ENCODE results near the gene FLCN.

The FLCN gene

GRCh38 chr17:17167986-17168385 is 69.0 kb downstream of the FLCN start:
- Histone ChIP-seq H2BK12ac (ENCODE audit: low read length in 2 of 2) (no peak overlapping the region), H2BK120ac (ENCODE audit: low read depth, low read length) (no peak overlapping the region), H3K9me3 (ENCODE audit: control insufficient read depth, low read length) (no peaks in the 10 kb centered on the region), H3K4ac (ENCODE audit: low read depth in 1 of 2, low read length in 2 of 2) (no peak overlapping the region), H3K27me3 (ENCODE audit: control insufficient read depth in 1 of 2, insufficient read depth in 1 of 2, low read length in 2 of 2) (no peaks in the 10 kb centered on the region), H2BK5ac (ENCODE audit: low read depth, low read length, poor library complexity, severe bottlenecking) (no peak overlapping the region), H3K4me2 (ENCODE audit: low read length, poor library complexity, severe bottlenecking) (no peak overlapping the region), H2AK5ac (ENCODE audit: low read length, severe bottlenecking) (no peak overlapping the region), H3K4me1 (ENCODE audit: control insufficient read depth, insufficient read depth, low read depth, low read length) (peaks cover 3% of the 10 kb centered on the region), H3K23ac (ENCODE audit: low read length in 2 of 2) (no peak overlapping the region), H4K8ac (ENCODE audit: low read length) (no peak overlapping the region), H4K91ac (ENCODE audit: low read length) (peak overlapping the region; percentile 25), H3K27ac (ENCODE audit: low read length, poor library complexity, severe bottlenecking) (no peak overlapping the region), H2BK15ac (ENCODE audit: low read depth, poor library complexity, severe bottlenecking) (no peak overlapping the region), H3K9ac (ENCODE audit: low read length) (no peak overlapping the region), H3K18ac (ENCODE audit: low read depth in 1 of 2, low read length in 2 of 2) (no peak overlapping the region), H3K4me3 (ENCODE audit: insufficient read depth in 1 of 2, low read depth in 1 of 2, low read length in 2 of 2) (no peak overlapping the region), H3K79me1 (replicated peaks; ENCODE audit: low read length, poor library complexity, severe bottlenecking) (peaks cover 45% of the 10 kb centered on the region), H2AFZ (ENCODE audit: low read depth, low read length) (no peak overlapping the region), H3K14ac (ENCODE audit: low read length in 2 of 2) (no peak overlapping the region), H3K36me3 (ENCODE audit: control insufficient read depth in 1 of 2, insufficient read depth in 2 of 2, low read depth in 1 of 2, low read length in 2 of 2) (peaks cover 87 to 95% of the 10 kb centered on the region in 2 experiments)
- 96% methylated on average over 10 of the region's 10 CpGs for WGBS
- no peak for DNase-seq

DNA sequence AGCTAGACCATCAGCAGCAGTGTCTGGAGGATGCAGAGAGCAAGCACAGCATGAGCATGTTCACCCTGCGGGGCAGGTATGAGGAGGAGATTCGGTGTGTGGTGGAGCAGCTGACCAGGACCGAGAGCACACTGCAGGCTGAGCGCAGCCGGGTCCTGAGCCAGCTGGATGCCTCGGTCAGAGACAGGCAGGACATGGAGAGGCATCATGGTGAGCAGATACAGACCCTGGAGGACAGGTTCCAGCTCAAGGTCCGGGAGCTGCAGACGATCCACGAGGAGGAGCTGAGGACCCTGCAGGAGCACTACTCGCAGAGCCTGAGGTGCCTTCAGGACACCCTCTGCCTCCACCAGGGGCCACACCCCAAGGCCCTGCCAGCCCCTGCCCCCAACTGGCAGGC is 69.6 kb downstream of the FLCN start:
- H3K4me2 ChIP-seq (ENCODE audit: low read length, poor library complexity, severe bottlenecking) = no peak overlapping the region
- no peak overlapping the region for H3K23ac ChIP-seq (ENCODE audit: low read length in 2 of 2)
- peaks cover 3% of the 10 kb centered on the region for H3K4me1 ChIP-seq (ENCODE audit: control insufficient read depth, insufficient read depth, low read depth, low read length)
- H2AK5ac ChIP-seq (ENCODE audit: low read length, severe bottlenecking) = no peak overlapping the region
- no peak overlapping the region for H3K9ac ChIP-seq (ENCODE audit: low read length)
- WGBS = 97% methylated on average over 10 of the region's 10 CpGs
- H2AFZ ChIP-seq (ENCODE audit: low read depth, low read length) = no peak overlapping the region
- H3K4me3 ChIP-seq (ENCODE audit: insufficient read depth in 1 of 2, low read depth in 1 of 2, low read length in 2 of 2) = no peak overlapping the region
- DNase-seq = no peak
- H3K79me1 ChIP-seq (replicated peaks; ENCODE audit: low read length, poor library complexity, severe bottlenecking) = peaks cover 46% of the 10 kb centered on the region
- H2BK15ac ChIP-seq (ENCODE audit: low read depth, poor library complexity, severe bottlenecking) = no peak overlapping the region
- H4K8ac ChIP-seq (ENCODE audit: low read length) = no peak overlapping the region
- H2BK12ac ChIP-seq (ENCODE audit: low read length in 2 of 2) = no peak overlapping the region
- peaks cover 85 to 95% of the 10 kb centered on the region in 2 experiments for H3K36me3 ChIP-seq (ENCODE audit: control insufficient read depth in 1 of 2, insufficient read depth in 2 of 2, low read depth in 1 of 2, low read length in 2 of 2)
- no peak overlapping the region for H4K91ac ChIP-seq (ENCODE audit: low read length)
- H2BK120ac ChIP-seq (ENCODE audit: low read depth, low read length) = no peak overlapping the region
- no peak overlapping the region for H3K27ac ChIP-seq (ENCODE audit: low read length, poor library complexity, severe bottlenecking)
- no peak overlapping the region for H3K14ac ChIP-seq (ENCODE audit: low read length in 2 of 2)
- no peak overlapping the region for H3K4ac ChIP-seq (ENCODE audit: low read depth in 1 of 2, low read length in 2 of 2)
- H3K18ac ChIP-seq (ENCODE audit: low read depth in 1 of 2, low read length in 2 of 2) = no peak overlapping the region
- no peaks in the 10 kb centered on the region for H3K27me3 ChIP-seq (ENCODE audit: control insufficient read depth in 1 of 2, insufficient read depth in 1 of 2, low read length in 2 of 2)
- H3K9me3 ChIP-seq (ENCODE audit: control insufficient read depth, low read length) = no peaks in the 10 kb centered on the region
- no peak overlapping the region for H2BK5ac ChIP-seq (ENCODE audit: low read depth, low read length, poor library complexity, severe bottlenecking)

GRCh38 chr17:17166446-17166845 is 70.5 kb downstream of the FLCN start:
- 96% methylated on average over 8 of the region's 8 CpGs for WGBS
- Histone ChIP-seq H3K27ac (ENCODE audit: low read length, poor library complexity, severe bottlenecking) (no peak overlapping the region), H3K4me1 (ENCODE audit: control insufficient read depth, insufficient read depth, low read depth, low read length) (peaks cover 3% of the 10 kb centered on the region), H4K8ac (ENCODE audit: low read length) (no peak overlapping the region), H2BK12ac (ENCODE audit: low read length in 2 of 2) (no peak overlapping the region), H3K23ac (ENCODE audit: low read length in 2 of 2) (no peak overlapping the region), H2AFZ (ENCODE audit: low read depth, low read length) (no peak overlapping the region), H2AK5ac (ENCODE audit: low read length, severe bottlenecking) (no peak overlapping the region), H3K14ac (ENCODE audit: low read length in 2 of 2) (no peak overlapping the region), H2BK15ac (ENCODE audit: low read depth, poor library complexity, severe bottlenecking) (no peak overlapping the region), H4K91ac (ENCODE audit: low read length) (no peak overlapping the region), H3K4ac (ENCODE audit: low read depth in 1 of 2, low read length in 2 of 2) (no peak overlapping the region), H3K4me3 (ENCODE audit: insufficient read depth in 1 of 2, low read depth in 1 of 2, low read length in 2 of 2) (no peak overlapping the region), H2BK120ac (ENCODE audit: low read depth, low read length) (no peak overlapping the region), H3K36me3 (ENCODE audit: control insufficient read depth in 1 of 2, insufficient read depth in 2 of 2, low read depth in 1 of 2, low read length in 2 of 2) (peaks cover 85 to 95% of the 10 kb centered on the region in 2 experiments), H2BK5ac (ENCODE audit: low read depth, low read length, poor library complexity, severe bottlenecking) (no peak overlapping the region), H3K9me3 (ENCODE audit: control insufficient read depth, low read length) (no peaks in the 10 kb centered on the region), H3K18ac (ENCODE audit: low read depth in 1 of 2, low read length in 2 of 2) (no peak overlapping the region), H3K27me3 (ENCODE audit: control insufficient read depth in 1 of 2, insufficient read depth in 1 of 2, low read length in 2 of 2) (no peaks in the 10 kb centered on the region), H3K4me2 (ENCODE audit: low read length, poor library complexity, severe bottlenecking) (no peak overlapping the region), H3K79me1 (replicated peaks; ENCODE audit: low read length, poor library complexity, severe bottlenecking) (peaks cover 52% of the 10 kb centered on the region), H3K9ac (ENCODE audit: low read length) (no peak overlapping the region)
- DNase-seq = no peak

DNA sequence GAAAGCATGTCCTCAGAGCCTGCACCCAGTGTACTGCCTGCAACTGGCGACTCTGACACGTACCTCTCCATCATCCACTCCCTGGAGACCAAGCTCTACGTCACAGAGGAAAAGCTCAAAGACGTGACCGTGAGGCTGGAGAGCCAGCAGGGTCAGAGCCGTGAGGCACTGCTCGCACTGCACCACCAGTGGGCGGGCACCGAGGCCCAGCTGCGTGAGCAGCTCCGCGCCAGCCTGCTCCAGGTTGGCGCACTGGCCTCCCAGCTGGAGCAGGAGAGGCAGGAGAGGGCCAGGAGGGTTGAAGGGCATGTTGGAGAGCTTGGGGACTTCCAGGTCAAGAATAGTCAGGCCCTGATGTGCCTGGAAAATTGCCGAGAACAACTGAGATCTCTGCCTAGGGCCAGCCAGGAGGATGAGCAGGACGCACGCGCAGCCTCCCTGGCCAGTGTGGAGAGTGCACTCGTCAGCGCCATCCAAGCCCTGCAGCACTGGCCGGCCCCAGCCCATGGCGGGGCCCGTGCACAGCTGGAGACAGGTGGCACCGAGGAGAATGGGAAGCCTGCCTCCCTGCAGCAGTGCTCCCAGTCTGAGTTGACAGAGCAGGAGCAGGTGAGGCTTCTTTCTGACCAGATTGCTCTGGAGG is 71.2 kb downstream of the FLCN start:
- H4K91ac ChIP-seq (ENCODE audit: low read length) = no peak overlapping the region
- no peak overlapping the region for H2BK15ac ChIP-seq (ENCODE audit: low read depth, poor library complexity, severe bottlenecking)
- H2BK12ac ChIP-seq (ENCODE audit: low read length in 2 of 2) = no peak overlapping the region
- no peak overlapping the region for H4K8ac ChIP-seq (ENCODE audit: low read length)
- no peak overlapping the region for H2BK120ac ChIP-seq (ENCODE audit: low read depth, low read length)
- no peak overlapping the region for H3K4ac ChIP-seq (ENCODE audit: low read depth in 1 of 2, low read length in 2 of 2)
- peaks cover 84 to 98% of the 10 kb centered on the region in 2 experiments for H3K36me3 ChIP-seq (ENCODE audit: control insufficient read depth in 1 of 2, insufficient read depth in 2 of 2, low read depth in 1 of 2, low read length in 2 of 2)
- no peak overlapping the region for H3K4me2 ChIP-seq (ENCODE audit: low read length, poor library complexity, severe bottlenecking)
- peaks cover 58% of the 10 kb centered on the region for H3K79me1 ChIP-seq (replicated peaks; ENCODE audit: low read length, poor library complexity, severe bottlenecking)
- no peak overlapping the region for H3K27ac ChIP-seq (ENCODE audit: low read length, poor library complexity, severe bottlenecking)
- H2AFZ ChIP-seq (ENCODE audit: low read depth, low read length) = no peak overlapping the region
- no peak overlapping the region for H2BK5ac ChIP-seq (ENCODE audit: low read depth, low read length, poor library complexity, severe bottlenecking)
- no peak overlapping the region for H2AK5ac ChIP-seq (ENCODE audit: low read length, severe bottlenecking)
- no peaks in the 10 kb centered on the region for H3K27me3 ChIP-seq (ENCODE audit: control insufficient read depth in 1 of 2, insufficient read depth in 1 of 2, low read length in 2 of 2)
- DNase-seq = no peak
- peaks cover 3% of the 10 kb centered on the region for H3K4me1 ChIP-seq (ENCODE audit: control insufficient read depth, insufficient read depth, low read depth, low read length)
- H3K4me3 ChIP-seq (ENCODE audit: insufficient read depth in 1 of 2, low read depth in 1 of 2, low read length in 2 of 2) = no peak overlapping the region
- no peaks in the 10 kb centered on the region for H3K9me3 ChIP-seq (ENCODE audit: control insufficient read depth, low read length)
- H3K18ac ChIP-seq (ENCODE audit: low read depth in 1 of 2, low read length in 2 of 2) = no peak overlapping the region
- WGBS = 95% methylated on average over 23 of the region's 23 CpGs
- no peak overlapping the region for H3K23ac ChIP-seq (ENCODE audit: low read length in 2 of 2)
- H3K14ac ChIP-seq (ENCODE audit: low read length in 2 of 2) = no peak overlapping the region
- no peak overlapping the region for H3K9ac ChIP-seq (ENCODE audit: low read length)
